ENCODE data around the gene FNDC3A. TPM values are rescaled to one million over a fixed set of nuclear protein-coding genes. Genes with fewer than 3 reads are reported as not detected.

FNDC3A gene
- total and polyA plus RNA-seq, 9 of the 15 experiments (the other 6 are each of a cell fraction or from before 2014, with no cell fraction given), result 4.1 to 22.0 (median 13.5) TPM

GRCh38 chr13:49206641-49207040, 230.9 kb downstream of the FNDC3A start:
- no TSS peak for BruUV-seq (replicated peaks)
- H3K4me1 ChIP-seq (replicated peaks in 1 of 2; ENCODE audit: control insufficient read depth in 2 of 2, insufficient read depth in 2 of 2, low read length in 2 of 2), result no peaks in the 10 kb centered on the region; a peak in 1 of 5 replicates
- no peaks in the 10 kb centered on the region for H4K20me1 ChIP-seq (replicated peaks; ENCODE audit: control insufficient read depth, insufficient read depth, low read length)
- no peak overlapping the region for H3K9ac ChIP-seq (ENCODE audit: insufficient read depth in 1 of 2, low read depth in 2 of 2, low read length in 2 of 2)
- H3K9me1 ChIP-seq (ENCODE audit: control insufficient read depth, insufficient read depth, low read length), result no peaks in the 10 kb centered on the region
- H3K4me3 ChIP-seq, result no peak overlapping the region
- TF ChIP-seq CTCFL (IDR thresholded peaks at IDR 0.05; ENCODE audit: borderline replicate concordance, insufficient read depth, low read depth, low read length, poor library complexity, severe bottlenecking), result no peak
- TF ChIP-seq KLF10 (CRISPR knock-in tag; IDR thresholded peaks at IDR 0.05), result no peak
- TF ChIP-seq, protein P1, sequence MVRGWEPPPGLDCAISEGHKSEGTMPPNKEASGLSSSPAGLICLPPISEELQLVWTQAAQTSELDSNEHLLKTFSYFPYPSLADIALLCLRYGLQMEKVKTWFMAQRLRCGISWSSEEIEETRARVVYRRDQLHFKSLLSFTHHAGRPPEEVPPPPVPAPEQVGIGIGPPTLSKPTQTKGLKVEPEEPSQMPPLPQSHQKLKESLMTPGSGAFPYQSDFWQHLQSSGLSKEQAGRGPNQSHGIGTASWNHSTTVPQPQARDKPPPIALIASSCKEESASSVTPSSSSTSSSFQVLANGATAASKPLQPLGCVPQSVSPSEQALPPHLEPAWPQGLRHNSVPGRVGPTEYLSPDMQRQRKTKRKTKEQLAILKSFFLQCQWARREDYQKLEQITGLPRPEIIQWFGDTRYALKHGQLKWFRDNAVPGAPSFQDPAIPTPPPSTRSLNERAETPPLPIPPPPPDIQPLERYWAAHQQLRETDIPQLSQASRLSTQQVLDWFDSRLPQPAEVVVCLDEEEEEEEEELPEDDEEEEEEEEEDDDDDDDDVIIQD (CRISPR knock-in tag; IDR thresholded peaks at IDR 0.05), result no peak
- TF ChIP-seq HIVEP1 (CRISPR knock-in tag; IDR thresholded peaks at IDR 0.05), result no peak
- TF ChIP-seq ZNF224 (CRISPR knock-in tag; IDR thresholded peaks at IDR 0.05), result no peak
- H3K9me3 ChIP-seq (replicated peaks; ENCODE audit: control insufficient read depth, insufficient read depth, low read depth, low read length), result no peaks in the 10 kb centered on the region
- H3K27ac ChIP-seq (ENCODE audit: extremely low read depth, low read depth, low read length), result no peak overlapping the region
- in situ Hi-C loops (cut with MboI) (no loop called here), intact Hi-C loops (cut with micrococcal nuclease) (no loop called here)
- H2AFZ ChIP-seq (ENCODE audit: low read depth, low read length), result no peak overlapping the region
- ChIA-PET CTCF (ENCODE audit: low intra/inter-chr PET ratio) (no interaction called here), POLR2A (no interaction called here)
- H3K36me3 ChIP-seq (ENCODE audit: control insufficient read depth, insufficient read depth, low read length), result peaks cover 28% of the 10 kb centered on the region; the same call in 2 of the 3 replicates
- no peaks in the 10 kb centered on the region for H3K79me2 ChIP-seq (ENCODE audit: control insufficient read depth, insufficient read depth, low read length)
- no peak overlapping the region for H3K4me2 ChIP-seq (ENCODE audit: insufficient read depth, low read length)
- 72% methylated on average over 2 of the region's 3 CpGs for WGBS (ENCODE audit: insufficient coverage, low coverage, missing lambda C conversion rate)
- H3K27me3 ChIP-seq (ENCODE audit: control insufficient read depth in 2 of 2, insufficient read depth in 2 of 2, low read length in 2 of 2), result no peaks in the 10 kb centered on the region
- FAIRE-seq (no peak), ATAC-seq (no peak), DNase-seq (ENCODE audit: extremely low read depth in 1 of 4, low spot score in 3 of 4) (no peak)
